NB4 (cell line): ENCODE measurements around the gene ACE2.

Experiments used
- TF ChIP-seq, protein P1 (sequence below): IDR thresholded peaks from 2 replicates; pipeline ENCODE4 v1.6.1; 2011; ENCODE audit warnings: low read depth, low read length
- TF ChIP-seq, protein P2 (sequence below): IDR thresholded peaks from one replicate; pipeline ENCODE4 v1.5.1; 2012; ENCODE audit warnings: low read depth, low read length

DNA sequence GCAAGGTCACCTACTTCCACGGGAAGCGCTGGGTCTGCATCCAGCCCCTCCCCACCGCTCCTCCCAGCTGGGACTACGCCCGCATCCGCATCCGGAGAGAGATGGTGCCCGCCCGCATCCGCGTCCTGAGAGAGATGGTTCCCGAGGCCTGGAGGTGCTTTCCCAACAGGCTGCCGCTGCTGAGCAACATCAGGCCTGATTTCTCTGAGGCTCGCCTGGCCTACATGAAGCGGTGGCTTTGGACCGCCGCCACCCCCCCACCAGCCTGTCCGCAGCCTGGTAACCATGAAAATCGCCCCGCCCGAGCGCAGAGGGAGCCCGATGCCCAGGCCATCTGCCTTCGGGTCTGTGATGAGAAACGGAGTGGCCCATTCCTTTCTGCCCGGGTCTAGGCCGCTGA lies 45.8 kb upstream of the ACE2 start:
- TF ChIP-seq, protein P1, sequence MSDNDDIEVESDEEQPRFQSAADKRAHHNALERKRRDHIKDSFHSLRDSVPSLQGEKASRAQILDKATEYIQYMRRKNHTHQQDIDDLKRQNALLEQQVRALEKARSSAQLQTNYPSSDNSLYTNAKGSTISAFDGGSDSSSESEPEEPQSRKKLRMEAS = no peak
- TF ChIP-seq, protein P2, sequence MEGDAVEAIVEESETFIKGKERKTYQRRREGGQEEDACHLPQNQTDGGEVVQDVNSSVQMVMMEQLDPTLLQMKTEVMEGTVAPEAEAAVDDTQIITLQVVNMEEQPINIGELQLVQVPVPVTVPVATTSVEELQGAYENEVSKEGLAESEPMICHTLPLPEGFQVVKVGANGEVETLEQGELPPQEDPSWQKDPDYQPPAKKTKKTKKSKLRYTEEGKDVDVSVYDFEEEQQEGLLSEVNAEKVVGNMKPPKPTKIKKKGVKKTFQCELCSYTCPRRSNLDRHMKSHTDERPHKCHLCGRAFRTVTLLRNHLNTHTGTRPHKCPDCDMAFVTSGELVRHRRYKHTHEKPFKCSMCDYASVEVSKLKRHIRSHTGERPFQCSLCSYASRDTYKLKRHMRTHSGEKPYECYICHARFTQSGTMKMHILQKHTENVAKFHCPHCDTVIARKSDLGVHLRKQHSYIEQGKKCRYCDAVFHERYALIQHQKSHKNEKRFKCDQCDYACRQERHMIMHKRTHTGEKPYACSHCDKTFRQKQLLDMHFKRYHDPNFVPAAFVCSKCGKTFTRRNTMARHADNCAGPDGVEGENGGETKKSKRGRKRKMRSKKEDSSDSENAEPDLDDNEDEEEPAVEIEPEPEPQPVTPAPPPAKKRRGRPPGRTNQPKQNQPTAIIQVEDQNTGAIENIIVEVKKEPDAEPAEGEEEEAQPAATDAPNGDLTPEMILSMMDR = no peak
